Measurements from ENCODE around the gene KAT2B. TPM values are rescaled to one million over a fixed set of nuclear protein-coding genes. Genes with fewer than 3 reads are reported as not detected.

The KAT2B gene
- total RNA-seq, 1 donor from 2014 or later: 12.2 TPM

DNA sequence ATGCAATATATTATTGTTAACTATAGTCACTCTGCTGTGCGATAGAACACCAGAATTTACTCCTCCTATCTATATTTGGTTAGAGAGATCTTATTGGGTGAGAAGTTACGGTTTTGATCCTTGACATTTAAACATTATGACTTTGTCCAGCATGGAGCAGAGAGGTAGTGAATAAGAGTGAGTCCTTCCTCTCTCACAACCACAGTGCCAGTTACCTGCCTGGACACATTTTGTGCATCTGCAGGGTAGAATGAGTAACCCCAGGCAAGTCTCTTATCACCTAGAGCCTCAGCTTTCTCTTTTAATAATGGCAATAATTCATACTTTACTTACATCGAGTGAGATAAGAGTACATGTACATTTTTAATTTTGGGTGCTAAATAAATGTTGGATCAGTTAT is 24.1 kb downstream of the KAT2B start:
- no peak overlapping the region for H3K27ac Mint-ChIP-seq (ENCODE audit: unreplicated experiment)
- DNase-seq (ENCODE audit: low read depth, low spot score): no peak
- TF ChIP-seq, protein P1, sequence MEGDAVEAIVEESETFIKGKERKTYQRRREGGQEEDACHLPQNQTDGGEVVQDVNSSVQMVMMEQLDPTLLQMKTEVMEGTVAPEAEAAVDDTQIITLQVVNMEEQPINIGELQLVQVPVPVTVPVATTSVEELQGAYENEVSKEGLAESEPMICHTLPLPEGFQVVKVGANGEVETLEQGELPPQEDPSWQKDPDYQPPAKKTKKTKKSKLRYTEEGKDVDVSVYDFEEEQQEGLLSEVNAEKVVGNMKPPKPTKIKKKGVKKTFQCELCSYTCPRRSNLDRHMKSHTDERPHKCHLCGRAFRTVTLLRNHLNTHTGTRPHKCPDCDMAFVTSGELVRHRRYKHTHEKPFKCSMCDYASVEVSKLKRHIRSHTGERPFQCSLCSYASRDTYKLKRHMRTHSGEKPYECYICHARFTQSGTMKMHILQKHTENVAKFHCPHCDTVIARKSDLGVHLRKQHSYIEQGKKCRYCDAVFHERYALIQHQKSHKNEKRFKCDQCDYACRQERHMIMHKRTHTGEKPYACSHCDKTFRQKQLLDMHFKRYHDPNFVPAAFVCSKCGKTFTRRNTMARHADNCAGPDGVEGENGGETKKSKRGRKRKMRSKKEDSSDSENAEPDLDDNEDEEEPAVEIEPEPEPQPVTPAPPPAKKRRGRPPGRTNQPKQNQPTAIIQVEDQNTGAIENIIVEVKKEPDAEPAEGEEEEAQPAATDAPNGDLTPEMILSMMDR (conservative IDR thresholded peaks at IDR 0.05): no peak
- peaks cover 4% of the 10 kb centered on the region for H3K9me3 Mint-ChIP-seq
- H3K36me3 Mint-ChIP-seq (ENCODE audit: low read depth): peaks cover 4% of the 10 kb centered on the region
- H3K27me3 Mint-ChIP-seq (ENCODE audit: low read depth): no peaks in the 10 kb centered on the region
- peaks cover 24% of the 10 kb centered on the region for H3K4me1 Mint-ChIP-seq
- no peak overlapping the region for H3K4me3 Mint-ChIP-seq

DNA sequence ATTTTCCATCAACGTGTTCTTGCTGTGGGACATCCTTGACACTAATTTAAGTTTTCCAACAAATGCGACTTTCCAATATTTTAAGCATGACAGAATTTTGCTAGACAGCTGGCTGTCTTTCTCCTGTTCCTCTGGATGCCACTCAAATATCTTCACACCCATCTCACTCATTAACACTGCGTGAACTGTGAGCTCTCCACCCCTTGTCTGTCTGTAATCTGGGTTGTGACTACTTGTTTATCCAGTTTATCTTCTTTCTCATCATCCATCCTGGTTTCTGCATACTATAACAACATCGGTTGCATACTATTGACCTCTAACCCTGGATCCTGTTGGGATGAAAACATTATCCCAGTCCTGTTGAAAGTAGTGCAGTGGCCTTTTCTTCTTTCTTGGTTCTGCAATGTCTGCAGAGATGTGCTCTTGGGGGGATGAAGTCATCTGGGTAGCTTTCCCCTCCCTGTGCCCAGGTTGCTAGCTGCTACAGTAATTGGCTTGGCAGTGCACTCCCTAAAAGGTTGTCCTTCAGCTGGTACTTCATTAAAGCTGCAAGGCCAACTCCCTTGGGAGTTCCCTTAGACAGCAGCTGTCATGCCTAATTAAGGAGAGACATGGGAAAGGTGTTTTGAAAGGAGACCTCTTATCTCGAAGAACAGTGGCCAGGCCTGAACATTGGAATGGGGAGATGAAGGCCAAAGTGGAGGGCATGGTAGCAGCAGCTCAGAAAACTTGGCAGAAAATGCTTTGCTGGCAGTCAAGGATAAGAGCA is 24.7 kb downstream of the KAT2B start:
- TF ChIP-seq, protein P1 (conservative IDR thresholded peaks at IDR 0.05): no peak
- H3K4me3 Mint-ChIP-seq: no peak overlapping the region
- H3K9me3 Mint-ChIP-seq: peaks cover under 1% of the 10 kb centered on the region
- no peaks in the 10 kb centered on the region for H3K27me3 Mint-ChIP-seq (ENCODE audit: low read depth)
- H3K4me1 Mint-ChIP-seq: peaks cover 24% of the 10 kb centered on the region
- peaks cover under 1% of the 10 kb centered on the region for H3K36me3 Mint-ChIP-seq (ENCODE audit: low read depth)
- no peak overlapping the region for H3K27ac Mint-ChIP-seq (ENCODE audit: unreplicated experiment)
- no peak for DNase-seq (ENCODE audit: low read depth, low spot score)

DNA sequence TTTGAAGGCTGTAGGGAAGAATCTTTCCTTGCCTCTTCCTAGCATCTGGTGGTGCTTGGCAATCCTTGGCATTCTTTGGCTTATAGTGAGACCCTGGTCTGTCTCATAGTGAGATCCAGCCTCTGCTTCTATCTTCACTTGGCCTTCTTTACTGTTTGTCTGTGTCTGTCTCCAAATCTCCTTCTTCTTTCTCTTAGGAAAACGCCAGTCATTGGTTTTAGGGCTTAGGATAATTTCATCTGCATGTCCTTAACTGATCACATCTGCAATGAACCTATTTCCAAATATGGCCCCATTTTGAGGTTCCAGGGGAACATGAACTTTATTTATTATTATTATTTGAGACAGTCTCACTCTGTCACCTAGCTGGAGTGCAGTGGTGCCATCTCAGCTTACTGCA is 25.8 kb downstream of the KAT2B start:
- TF ChIP-seq, protein P1 (conservative IDR thresholded peaks at IDR 0.05): no peak
- H3K4me3 Mint-ChIP-seq: no peak overlapping the region
- no peaks in the 10 kb centered on the region for H3K9me3 Mint-ChIP-seq
- no peak overlapping the region for H3K27ac Mint-ChIP-seq (ENCODE audit: unreplicated experiment)
- H3K4me1 Mint-ChIP-seq: peaks cover 25% of the 10 kb centered on the region
- H3K27me3 Mint-ChIP-seq (ENCODE audit: low read depth): no peaks in the 10 kb centered on the region
- DNase-seq (ENCODE audit: low read depth, low spot score): no peak
- no peaks in the 10 kb centered on the region for H3K36me3 Mint-ChIP-seq (ENCODE audit: low read depth)

DNA sequence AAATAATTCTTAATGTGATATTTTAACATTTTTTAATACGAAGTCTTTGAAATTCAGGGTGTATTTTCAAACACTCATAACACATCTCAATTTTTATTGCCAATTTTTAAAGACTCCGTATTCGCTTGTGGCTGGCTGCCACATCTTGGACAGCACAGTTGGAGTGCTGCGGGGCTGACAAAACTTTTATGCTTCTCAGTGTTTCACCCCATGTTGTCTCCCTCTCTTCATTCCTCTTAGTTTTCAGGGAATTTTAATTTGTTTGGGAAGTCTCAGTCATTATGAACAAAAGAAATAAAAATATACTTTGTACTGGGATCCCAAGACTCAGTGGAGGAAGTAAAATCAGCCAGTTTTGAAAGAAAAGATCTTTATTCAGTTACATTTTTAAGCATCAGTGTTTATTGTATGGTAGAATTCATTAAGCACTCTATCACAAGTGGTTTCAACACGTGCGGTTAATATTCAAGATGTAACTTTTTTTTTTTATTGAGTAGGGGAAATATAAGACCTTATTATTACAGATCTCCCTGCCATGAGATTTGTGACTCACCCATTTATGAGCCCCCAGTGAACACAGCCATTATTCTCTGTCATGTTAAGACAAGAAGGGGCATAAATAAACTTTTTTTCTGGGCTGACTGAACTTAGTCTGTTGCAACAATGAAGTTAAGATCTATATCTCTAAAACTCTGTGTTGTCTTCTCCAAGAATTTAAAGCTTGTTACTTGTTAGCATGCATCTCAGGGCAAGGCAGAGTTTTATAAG is 26.8 kb downstream of the KAT2B start:
- TF ChIP-seq, protein P1 (conservative IDR thresholded peaks at IDR 0.05): no peak
- Mint-ChIP-seq H3K9me3 (no peaks in the 10 kb centered on the region), H3K36me3 (ENCODE audit: low read depth) (no peaks in the 10 kb centered on the region), H3K4me3 (no peak overlapping the region), H3K4me1 (peaks cover 34% of the 10 kb centered on the region), H3K27me3 (ENCODE audit: low read depth) (no peaks in the 10 kb centered on the region), H3K27ac (ENCODE audit: unreplicated experiment) (peak overlapping the region; percentile 37)
- no peak for DNase-seq (ENCODE audit: low read depth, low spot score)

DNA sequence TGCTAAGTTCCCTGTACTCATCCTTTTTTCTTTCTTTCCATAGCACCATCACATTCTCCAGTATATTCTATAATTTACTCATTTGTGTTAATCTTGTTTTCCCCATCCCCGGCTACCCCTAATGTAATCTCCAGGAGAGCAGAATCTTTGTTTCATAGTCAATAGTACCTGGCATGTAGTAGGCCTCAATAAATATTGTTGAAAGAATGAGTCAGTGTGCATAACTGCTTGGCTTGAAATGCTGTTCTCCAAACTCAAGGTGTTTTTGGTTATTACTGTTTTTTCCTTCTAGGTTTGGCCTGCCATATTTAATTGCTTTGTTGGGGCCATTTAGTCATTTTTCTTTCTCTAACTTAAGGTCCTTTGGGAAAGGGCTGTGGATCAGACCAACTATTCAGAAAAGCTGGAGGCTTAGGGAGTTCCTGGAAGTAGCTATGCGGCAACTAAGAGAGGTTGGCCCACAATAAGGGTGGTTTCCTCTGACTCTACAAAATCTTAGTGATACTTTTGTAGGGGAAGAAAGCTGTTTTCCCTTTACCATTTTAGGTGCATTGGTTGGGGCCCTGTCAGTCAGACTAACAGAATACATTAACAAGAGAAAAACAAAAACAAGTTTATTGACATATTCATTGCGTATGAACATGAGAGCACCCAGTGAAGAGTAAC is 28.4 kb downstream of the KAT2B start:
- no peak for DNase-seq (ENCODE audit: low read depth, low spot score)
- TF ChIP-seq, protein P1 (conservative IDR thresholded peaks at IDR 0.05): no peak
- Mint-ChIP-seq H3K36me3 (ENCODE audit: low read depth) (no peaks in the 10 kb centered on the region), H3K27me3 (ENCODE audit: low read depth) (no peaks in the 10 kb centered on the region), H3K27ac (ENCODE audit: unreplicated experiment) (no peak overlapping the region), H3K4me3 (no peak overlapping the region), H3K4me1 (peaks cover 49% of the 10 kb centered on the region), H3K9me3 (no peaks in the 10 kb centered on the region)
